H1 (cell line): Measurements from ENCODE around the gene MSH4. TPM values are rescaled to one million over a fixed set of nuclear protein-coding genes. Genes with fewer than 3 reads are reported as not detected.

Experiments
- CTCF ChIA-PET: fragments of 300-600 bp; sonication (Branson Sonifier 250); formaldehyde crosslinking; loops from one replicate; lab custom pipeline; 2021; ENCODE audit not compliant: partially characterized antibody; lab: Charles Lee
- POLR2A ChIA-PET: fragments of 300-600 bp; sonication (Branson Sonifier 250); formaldehyde crosslinking; loops from one replicate; lab custom pipeline; 2021; ENCODE audit warnings: inconsistent platforms; ENCODE audit not compliant: partially characterized antibody; lab: Charles Lee
- DNase-seq, 2 experiments: peaks; one replicate each; pipeline versions ENCODE4 v3.0.0 to v3.0.0-alpha.2; 2010 to 2022; ENCODE audit warnings: low spot score in 2 of 2, low read depth in 1 of 2, mixed read lengths in 1 of 2
- FAIRE-seq: peaks from 2 replicates; lab custom pipeline; 2011; peaks lifted over from hg19 to GRCh38; lab: Jason Lieb, UNC
- H2AFZ ChIP-seq: 2 replicates; pipeline ENCODE4 v1.8.1; 2012; ENCODE audit warnings: low read length, inconsistent platforms
- H2AK5ac ChIP-seq: 2 replicates; pipeline ENCODE4 v1.6.1; 2013; ENCODE audit warnings: low read depth, low read length
- H2BK120ac ChIP-seq: replicated peaks from 2 replicates; pipeline ENCODE3; 2013; ENCODE audit warnings: low read depth, low read length, inconsistent platforms
- H2BK12ac ChIP-seq: 2 replicates; pipeline ENCODE4 v1.6.1; 2013; ENCODE audit warnings: low read depth, low read length
- H2BK15ac ChIP-seq: 2 replicates; pipeline ENCODE4 v1.6.1; 2013; ENCODE audit warnings: low read length
- H2BK20ac ChIP-seq: 2 replicates; pipeline ENCODE4 v1.6.1; 2013; ENCODE audit warnings: low read length
- H2BK5ac ChIP-seq: 2 replicates; pipeline ENCODE4 v1.6.1; 2013; ENCODE audit warnings: low read depth, low read length
- H3K14ac ChIP-seq: 2 replicates; pipeline ENCODE4 v1.6.1; 2013; ENCODE audit warnings: inconsistent platforms; ENCODE audit not compliant: insufficient read length
- H3K18ac ChIP-seq: 2 replicates; pipeline ENCODE4 v1.6.1; 2013; ENCODE audit warnings: low read length; ENCODE audit errors: extremely low read depth
- H3K23ac ChIP-seq: 2 replicates; pipeline ENCODE4 v1.6.1; 2013; ENCODE audit warnings: inconsistent platforms; ENCODE audit not compliant: insufficient read length
- H3K23me2 ChIP-seq: 2 replicates; pipeline ENCODE4 v1.6.1; 2013; ENCODE audit warnings: low read depth, low read length
- H3K27ac ChIP-seq: 2 replicates; pipeline ENCODE4 v1.6.1; 2011; ENCODE audit warnings: low read depth, low read length, inconsistent platforms
- H3K27me3 ChIP-seq, 4 experiments: replicated peaks in 1 of 4; 1 replicate in 1 of 4; 2 replicates in 3 of 4; pipeline versions ENCODE4 v1.6.1 to v1.8.1; 2011 to 2013; ENCODE audit warnings: low read length in 3 of 4, mild to moderate bottlenecking in 3 of 4, inconsistent platforms in 2 of 4, mixed read lengths in 2 of 4, moderate library complexity in 1 of 4; ENCODE audit not compliant: control insufficient read depth in 3 of 4, insufficient read depth in 3 of 4; ENCODE audit errors: extremely low read depth in 1 of 4
- H3K36me3 ChIP-seq, 4 experiments: 2 replicates each; pipeline versions ENCODE4 v1.6.1 to v1.8.1; 2011 to 2013; ENCODE audit warnings: mild to moderate bottlenecking in 4 of 4, low read length in 3 of 4, moderate library complexity in 2 of 4, control low read depth in 1 of 4, inconsistent platforms in 1 of 4; ENCODE audit not compliant: insufficient read depth in 4 of 4, control insufficient read depth in 2 of 4
- H3K4ac ChIP-seq: replicated peaks from 2 replicates; pipeline ENCODE3; 2013; ENCODE audit warnings: low read length, low read depth, mixed read lengths, inconsistent platforms; ENCODE audit not compliant: insufficient read length
- H3K4me1 ChIP-seq, 4 experiments: replicated peaks in 1 of 4; 1 replicate in 1 of 4; 2 replicates in 3 of 4; pipeline versions ENCODE4 v1.6.1 to v1.8.1; 2011 to 2013; ENCODE audit warnings: low read length in 3 of 4, inconsistent platforms in 2 of 4, mixed read lengths in 1 of 4; ENCODE audit not compliant: insufficient read depth in 4 of 4, control insufficient read depth in 3 of 4
- H3K4me2 ChIP-seq, 2 experiments: 2 replicates each; pipeline versions ENCODE4 v1.6.1 to v1.8.1; 2011 to 2013; ENCODE audit warnings: low read depth in 2 of 2, low read length in 2 of 2, control low read depth in 1 of 2, inconsistent platforms in 1 of 2, mild to moderate bottlenecking in 1 of 2; ENCODE audit not compliant: insufficient read depth in 1 of 2
- H3K4me3 ChIP-seq, 4 experiments: fragments of 200-600, 300-600 bp in 1 of 4; sonication (generic), shearing (Covaris generic), sonication (Bioruptor Twin) in 1 of 4; 2 replicates each; pipeline versions ENCODE4 v1.5.1 to v1.8.1; 2011 to 2016; ENCODE audit warnings: low read length in 4 of 4, low read depth in 3 of 4, control low read depth in 2 of 4, inconsistent platforms in 2 of 4, mild to moderate bottlenecking in 2 of 4, mixed read lengths in 1 of 4, moderate library complexity in 1 of 4; ENCODE audit not compliant: insufficient read depth in 2 of 4; ENCODE audit errors: extremely low read depth in 1 of 4
- H3K56ac ChIP-seq: replicated peaks from 2 replicates; pipeline ENCODE3; 2013; ENCODE audit warnings: low read depth, mild to moderate bottlenecking, mixed read lengths, low read length, inconsistent platforms; ENCODE audit not compliant: insufficient read length
- H3K79me1 ChIP-seq: 2 replicates; pipeline ENCODE4 v1.6.1; 2013; ENCODE audit warnings: low read depth, low read length, control low read depth
- H3K79me2 ChIP-seq, 2 experiments: 2 replicates each; pipeline versions ENCODE4 v1.6.1 to v1.8.1; 2012 to 2013; ENCODE audit warnings: low read length in 2 of 2, mild to moderate bottlenecking in 2 of 2, inconsistent platforms in 1 of 2; ENCODE audit not compliant: insufficient read depth in 2 of 2, control insufficient read depth in 1 of 2
- H3K9ac ChIP-seq, 4 experiments: replicated peaks in 1 of 4; 1 replicate in 1 of 4; 2 replicates in 3 of 4; pipeline versions ENCODE4 v1.6.1 to v1.8.1; 2011 to 2013; ENCODE audit warnings: low read depth in 3 of 4, low read length in 3 of 4, control low read depth in 2 of 4, mild to moderate bottlenecking in 2 of 4, moderate library complexity in 2 of 4, inconsistent platforms in 1 of 4; ENCODE audit errors: extremely low read depth in 1 of 4
- H3K9me3 ChIP-seq, 2 experiments: 2 replicates each; pipeline versions ENCODE4 v1.6.1 to v1.8.1; 2012 to 2013; ENCODE audit warnings: mild to moderate bottlenecking in 2 of 2, moderate library complexity in 2 of 2, control low read depth in 1 of 2, inconsistent platforms in 1 of 2, low read depth in 1 of 2, low read length in 1 of 2, mixed read lengths in 1 of 2; ENCODE audit not compliant: insufficient read depth in 2 of 2
- H4K20me1 ChIP-seq, 2 experiments: replicated peaks in 1 of 2; 2 replicates each; pipeline versions ENCODE3 to v1.8.1; 2011 to 2013; ENCODE audit warnings: inconsistent platforms in 2 of 2, low read length in 2 of 2, mild to moderate bottlenecking in 1 of 2; ENCODE audit not compliant: insufficient read depth in 2 of 2, control insufficient read depth in 1 of 2
- H4K5ac ChIP-seq: 2 replicates; pipeline ENCODE4 v1.6.1; 2013; ENCODE audit warnings: low read length, low read depth, mixed read lengths, inconsistent platforms; ENCODE audit not compliant: insufficient read length
- H4K8ac ChIP-seq: 2 replicates; pipeline ENCODE4 v1.8.0; 2013; ENCODE audit warnings: mild to moderate bottlenecking, moderate library complexity, low read length, inconsistent platforms; ENCODE audit not compliant: insufficient read depth; ENCODE audit errors: extremely low read depth
- H4K91ac ChIP-seq: replicated peaks from 2 replicates; pipeline ENCODE3; 2013; ENCODE audit warnings: low read length, mixed read lengths, inconsistent platforms; ENCODE audit not compliant: insufficient read length
- BACH1 ChIP-seq: IDR thresholded peaks from 2 replicates; pipeline ENCODE4 v1.6.1; 2012; ENCODE audit warnings: low read length, improper control_type of control experiment
- CBX8 ChIP-seq: fragments of 300-800, 300-1000 bp; sonication (generic); IDR thresholded peaks from 2 replicates; pipeline ENCODE4 v1.7.1; 2016; ENCODE audit warnings: low read depth, low read length, borderline replicate concordance
- CEBPB ChIP-seq: IDR thresholded peaks from 2 replicates; pipeline ENCODE4 v1.6.1; 2012; ENCODE audit warnings: low read depth, low read length
- E2F6 ChIP-seq: IDR thresholded peaks from 2 replicates; pipeline ENCODE4 v1.6.1; 2012; ENCODE audit warnings: inconsistent platforms
- GABPA ChIP-seq: IDR thresholded peaks from 2 replicates; pipeline ENCODE4 v1.6.1; 2011; ENCODE audit warnings: mild to moderate bottlenecking, low read length, moderate library complexity, borderline replicate concordance; ENCODE audit not compliant: insufficient read depth
- KDM1A ChIP-seq: fragments of 200-600, 300-600 bp; sonication (generic); IDR thresholded peaks from 2 replicates; pipeline ENCODE4 v1.7.1; 2016; ENCODE audit warnings: mild to moderate bottlenecking, low read length, borderline replicate concordance
- RFX5 ChIP-seq: IDR thresholded peaks from 2 replicates; pipeline ENCODE4 v1.6.1; 2011; ENCODE audit warnings: low read depth, low read length, improper control_type of control experiment, borderline replicate concordance
- RXRA ChIP-seq: IDR thresholded peaks from 2 replicates; pipeline ENCODE4 v1.6.1; 2011; ENCODE audit warnings: low read depth, mild to moderate bottlenecking, low read length, moderate library complexity; ENCODE audit not compliant: insufficient read depth
- SIN3A ChIP-seq, 2 experiments: IDR thresholded peaks in 1 of 2; conservative IDR thresholded peaks in 1 of 2; 2 replicates each; pipeline ENCODE4 v1.6.1; 2011 to 2012; ENCODE audit warnings: low read length in 2 of 2, improper control_type of control experiment in 1 of 2, low read depth in 1 of 2, mild to moderate bottlenecking in 1 of 2
- TBP ChIP-seq: IDR thresholded peaks from 2 replicates; pipeline ENCODE4 v1.6.1; 2011; ENCODE audit warnings: low read depth, low read length, improper control_type of control experiment
- WGBS, 2 experiments: shearing (Covaris generic) in 1 of 2; methylation state at CpG; one replicate each; pipeline versions ENCODE4 v1.1.6 to v1.1.7; 2013 to 2015; ENCODE audit warnings: low lambda C conversion rate in 2 of 2, mixed read lengths in 2 of 2, inconsistent platforms in 1 of 2, low coverage in 1 of 2, missing lambda C conversion rate in 1 of 2; ENCODE audit not compliant: insufficient replicate concordance in 2 of 2, insufficient coverage in 1 of 2, insufficient read length in 1 of 2; ENCODE audit errors: extremely low coverage in 1 of 2, missing lambda C conversion rate in 1 of 2; 5-methylcytosine and 5-hydroxymethylcytosine counted together
- polyA plus RNA-seq, 7 experiments: library from polyadenylated mRNA; depleted of rRNA in 3 of 7; stranded (reverse) in 5 of 7; unstranded in 2 of 7; fragments of >200 nt in 5 of 7; fragments of 200-250 nt in 2 of 7; gene quantifications; 1 replicate in 5 of 7; 2 replicates in 1 of 7; 4 replicates in 1 of 7; pipeline versions ENCODE4 v1.2.1 to v1.2.3, GENCODE V29; 2011 to 2013; ENCODE audit warnings: missing spikeins in 2 of 7, mixed read lengths in 2 of 7
- total RNA-seq: library from RNA; stranded (reverse); fragmentation: NEBNext Ultra II Directional; extraction: Animal tissue kit (Norgen Biotek cat#: 25700); gene quantifications from 2 replicates; pipeline ENCODE4 v1.2.1, GENCODE V29; 2021

MSH4 gene
- total and polyA plus RNA-seq, 2 of the 8 experiments (the other 6 are each of a cell fraction or from before 2014, with no cell fraction given), result 0.03 to 0.22 TPM

GRCh38 chr1:75764057-75764655 is 32.5 kb upstream of the MSH4 start:
- Histone ChIP-seq H3K36me3 (no peaks in the 10 kb centered on the region; a peak in 1 of 8 replicates), H2AK5ac (no peak overlapping the region), H3K23ac (no peak overlapping the region), H3K27me3 (no peaks in the 10 kb centered on the region), H2BK120ac (no peak overlapping the region), H3K23me2 (no peaks in the 10 kb centered on the region), H3K4ac (no peak overlapping the region), H3K4me2 (no peak overlapping the region), H3K27ac (no peak overlapping the region), H2BK15ac (no peak overlapping the region)
- DNase-seq, result no peak
- CTCF ChIA-PET, result interaction anchor here (1.2 kb wide), 1 partner anchor 17 kb away, joined by 3 read pairs; no protein-coding TSS in a partner anchor
- TF ChIP-seq CEBPB (no peak), BACH1 (no peak), KDM1A (no peak), SIN3A (conservative IDR thresholded peaks at IDR 0.05 in 1 of 2, IDR thresholded peaks at IDR 0.05 in 1 of 2; ENCODE audit: low read depth in 1 of 2, low read length in 2 of 2) (no peak), RXRA (no peak), CBX8 (no peak), E2F6 (no peak), TBP (no peak), GABPA (no peak), RFX5 (no peak)
- TF ChIP-seq, all 59 proteins: peak for 0
- Histone ChIP-seq H3K9me3 (0 out of 4 replicates have a peak, but pooled peaks cover 0 to 2% of the 10 kb centered on the region in 2 experiments), H3K14ac (no peak overlapping the region), H2AFZ (no peak overlapping the region), H3K56ac (no peak overlapping the region), H4K91ac (no peak overlapping the region), H3K4me1 (no peaks in the 10 kb centered on the region), H4K20me1 (no peaks in the 10 kb centered on the region), H3K18ac (no peak overlapping the region), H2BK12ac (no peak overlapping the region), H3K4me3 (no peak overlapping the region), H4K8ac (no peak overlapping the region), H2BK20ac (no peak overlapping the region), H4K5ac (no peak overlapping the region), H3K79me2 (no peaks in the 10 kb centered on the region), H3K9ac (no peak overlapping the region), H3K79me1 (no peaks in the 10 kb centered on the region), H2BK5ac (no peak overlapping the region)
- POLR2A ChIA-PET, result interaction anchor here (0.7 to 1.6 kb wide), 3 partner anchors 22 to 33 kb away, joined by 3 to 6 read pairs (median 3); partner anchors contain the start of gene RABGGTB
- 86% methylated on average over 1 of the region's 1 CpG; no CpG with 5 or more reads in 1 of the 2 experiments for whole genome bisulfite sequencing, 2 experiments
- no peak for FAIRE-seq
